Measurements from ENCODE around the gene TIAM2. TPM values are rescaled to one million over a fixed set of nuclear protein-coding genes. Genes with fewer than 3 reads are reported as not detected.

TIAM2 gene
- total RNA-seq, 1 donor from 2014 or later = 5.9 TPM

DNA sequence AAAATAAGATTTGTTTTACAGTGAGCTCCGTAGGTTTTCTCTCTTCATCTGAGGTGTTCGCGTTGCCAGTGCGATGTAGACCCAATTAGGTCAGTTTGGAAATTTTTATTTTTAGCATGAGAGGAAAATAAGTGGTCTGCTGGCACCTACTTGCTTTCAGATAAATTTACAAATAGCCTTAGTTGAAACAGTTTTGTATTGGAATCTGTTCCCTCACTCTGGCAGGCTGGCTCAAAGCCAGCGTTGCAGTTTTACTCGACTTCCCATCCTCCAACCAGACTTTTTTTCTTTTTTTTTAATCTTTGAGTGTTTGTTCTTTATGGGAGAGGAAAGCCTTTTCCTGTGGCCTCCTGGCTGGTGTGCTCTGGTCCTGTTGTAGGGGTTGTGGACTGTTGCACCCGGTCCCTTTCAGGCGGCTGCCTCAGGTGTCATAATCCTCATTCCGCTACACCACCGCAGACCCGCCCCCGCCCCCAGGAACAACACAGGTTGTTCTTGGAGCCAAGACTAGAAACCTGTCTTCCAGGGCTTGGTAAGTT lies 46.7 kb downstream of the TIAM2 start:
- H3K36me3 ChIP-seq = no peaks in the 10 kb centered on the region
- no peak overlapping the region for H3K4me3 ChIP-seq
- H3K4me1 ChIP-seq = no peaks in the 10 kb centered on the region
- intact Hi-C loops (cut with DNase I) = no loop called here
- no peak for ATAC-seq
- H3K9me3 ChIP-seq = no peaks in the 10 kb centered on the region
- H3K27me3 ChIP-seq (ENCODE audit: low read depth) = no peaks in the 10 kb centered on the region
- no peak for DNase-seq
- TF ChIP-seq, protein P1, sequence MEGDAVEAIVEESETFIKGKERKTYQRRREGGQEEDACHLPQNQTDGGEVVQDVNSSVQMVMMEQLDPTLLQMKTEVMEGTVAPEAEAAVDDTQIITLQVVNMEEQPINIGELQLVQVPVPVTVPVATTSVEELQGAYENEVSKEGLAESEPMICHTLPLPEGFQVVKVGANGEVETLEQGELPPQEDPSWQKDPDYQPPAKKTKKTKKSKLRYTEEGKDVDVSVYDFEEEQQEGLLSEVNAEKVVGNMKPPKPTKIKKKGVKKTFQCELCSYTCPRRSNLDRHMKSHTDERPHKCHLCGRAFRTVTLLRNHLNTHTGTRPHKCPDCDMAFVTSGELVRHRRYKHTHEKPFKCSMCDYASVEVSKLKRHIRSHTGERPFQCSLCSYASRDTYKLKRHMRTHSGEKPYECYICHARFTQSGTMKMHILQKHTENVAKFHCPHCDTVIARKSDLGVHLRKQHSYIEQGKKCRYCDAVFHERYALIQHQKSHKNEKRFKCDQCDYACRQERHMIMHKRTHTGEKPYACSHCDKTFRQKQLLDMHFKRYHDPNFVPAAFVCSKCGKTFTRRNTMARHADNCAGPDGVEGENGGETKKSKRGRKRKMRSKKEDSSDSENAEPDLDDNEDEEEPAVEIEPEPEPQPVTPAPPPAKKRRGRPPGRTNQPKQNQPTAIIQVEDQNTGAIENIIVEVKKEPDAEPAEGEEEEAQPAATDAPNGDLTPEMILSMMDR (IDR thresholded peaks at IDR 0.05) = no peak
- H3K27ac ChIP-seq = no peak overlapping the region

DNA sequence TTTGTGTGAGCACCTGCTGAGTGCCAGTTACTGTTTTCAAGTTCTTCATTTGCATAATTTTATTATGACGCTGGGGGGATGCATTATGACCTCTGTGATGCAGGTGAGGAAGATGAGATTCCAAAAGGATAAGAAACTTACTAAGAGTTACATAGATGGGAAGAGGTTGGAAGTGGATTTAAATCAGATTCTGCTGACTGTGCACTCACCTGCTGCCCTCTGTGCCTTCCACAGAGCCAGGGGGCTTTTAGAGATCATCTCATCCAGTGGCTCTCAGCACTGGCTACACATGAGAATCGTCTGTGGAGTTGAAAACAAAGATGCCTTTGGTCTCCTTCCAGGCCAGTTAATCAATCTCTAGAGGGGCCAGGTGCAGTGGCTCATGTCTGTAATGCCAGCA lies 47.9 kb downstream of the TIAM2 start:
- Histone ChIP-seq H3K27me3 (ENCODE audit: low read depth) (no peaks in the 10 kb centered on the region), H3K27ac (no peak overlapping the region), H3K4me3 (no peak overlapping the region), H3K4me1 (no peaks in the 10 kb centered on the region), H3K36me3 (no peaks in the 10 kb centered on the region), H3K9me3 (no peaks in the 10 kb centered on the region)
- no peak for DNase-seq
- no peak for ATAC-seq
- intact Hi-C loops (cut with DNase I) = no loop called here
- TF ChIP-seq, protein P1 (IDR thresholded peaks at IDR 0.05) = no peak

DNA sequence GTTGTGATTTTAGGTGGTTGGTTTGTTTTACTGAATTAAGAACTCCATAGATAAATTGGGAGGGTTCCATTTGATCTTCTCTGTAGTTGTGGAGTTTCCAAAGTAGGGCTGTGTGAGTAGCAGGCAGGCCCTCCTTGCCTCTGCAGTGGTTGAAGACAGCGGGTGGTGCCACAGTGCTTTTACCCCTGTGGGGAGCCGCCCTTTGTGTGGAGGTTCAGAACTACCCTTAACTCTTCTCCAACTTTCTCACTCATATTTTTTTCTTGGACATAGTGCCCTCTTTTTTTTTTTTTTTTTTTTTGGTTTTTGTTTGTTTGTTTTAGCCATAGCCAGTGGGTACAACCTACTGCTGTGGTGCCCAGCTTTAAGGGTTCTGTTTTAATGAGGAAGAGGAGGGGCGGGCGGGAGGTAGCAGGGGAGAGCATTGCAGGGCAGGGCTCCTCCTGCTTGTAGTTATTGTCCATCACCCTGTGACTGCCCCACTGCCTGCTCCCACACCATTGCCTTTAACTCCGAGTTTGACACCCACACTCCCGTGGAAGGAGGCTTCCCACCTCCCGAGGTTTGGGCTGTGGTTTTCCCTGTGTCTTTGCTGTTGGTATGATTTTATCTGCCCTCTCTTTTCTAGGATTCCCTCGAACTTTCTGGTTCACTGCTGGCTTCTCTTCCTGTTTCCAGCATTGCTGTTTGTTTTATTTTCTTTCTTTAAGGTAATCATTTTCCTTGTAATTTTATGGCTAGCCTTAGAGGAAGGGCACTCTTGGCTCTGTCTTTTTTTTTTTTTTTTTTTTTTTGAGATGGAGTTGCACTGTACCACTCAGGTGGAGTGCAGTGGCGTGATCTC lies 50.7 kb downstream of the TIAM2 start:
- Histone ChIP-seq H3K4me1 (no peaks in the 10 kb centered on the region), H3K27me3 (ENCODE audit: low read depth) (no peaks in the 10 kb centered on the region), H3K9me3 (no peaks in the 10 kb centered on the region), H3K4me3 (no peak overlapping the region), H3K36me3 (no peaks in the 10 kb centered on the region), H3K27ac (no peak overlapping the region)
- no peak for DNase-seq
- TF ChIP-seq, protein P1 (IDR thresholded peaks at IDR 0.05) = no peak
- intact Hi-C loops (cut with DNase I) = no loop called here
- no peak for ATAC-seq

DNA sequence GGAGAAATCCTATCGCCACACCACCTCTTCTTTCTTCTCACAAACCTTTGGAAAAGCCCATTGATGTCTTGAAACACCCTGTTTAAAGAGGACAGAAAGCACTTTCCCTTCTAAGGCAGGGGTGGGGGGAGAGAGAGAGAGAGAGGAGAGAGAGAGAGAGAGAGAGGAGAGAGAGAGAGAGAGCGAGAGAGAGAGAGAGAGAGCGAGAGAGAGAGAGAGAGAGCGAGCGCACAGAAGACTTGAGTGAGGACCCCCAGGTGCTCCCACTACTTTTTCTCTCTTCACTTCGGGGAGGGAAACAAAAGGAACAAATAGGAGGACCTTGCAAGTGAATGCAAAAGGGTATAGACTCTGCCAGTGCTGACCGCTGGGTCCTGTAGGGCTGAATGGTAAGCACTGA lies 52.4 kb downstream of the TIAM2 start:
- H3K36me3 ChIP-seq = no peaks in the 10 kb centered on the region
- no peak for ATAC-seq
- no peak for DNase-seq
- intact Hi-C loops (cut with DNase I) = no loop called here
- no peak overlapping the region for H3K27ac ChIP-seq
- H3K27me3 ChIP-seq (ENCODE audit: low read depth) = no peaks in the 10 kb centered on the region
- TF ChIP-seq, protein P1 (IDR thresholded peaks at IDR 0.05) = no peak
- H3K4me1 ChIP-seq = no peaks in the 10 kb centered on the region
- no peaks in the 10 kb centered on the region for H3K9me3 ChIP-seq
- H3K4me3 ChIP-seq = no peak overlapping the region

DNA sequence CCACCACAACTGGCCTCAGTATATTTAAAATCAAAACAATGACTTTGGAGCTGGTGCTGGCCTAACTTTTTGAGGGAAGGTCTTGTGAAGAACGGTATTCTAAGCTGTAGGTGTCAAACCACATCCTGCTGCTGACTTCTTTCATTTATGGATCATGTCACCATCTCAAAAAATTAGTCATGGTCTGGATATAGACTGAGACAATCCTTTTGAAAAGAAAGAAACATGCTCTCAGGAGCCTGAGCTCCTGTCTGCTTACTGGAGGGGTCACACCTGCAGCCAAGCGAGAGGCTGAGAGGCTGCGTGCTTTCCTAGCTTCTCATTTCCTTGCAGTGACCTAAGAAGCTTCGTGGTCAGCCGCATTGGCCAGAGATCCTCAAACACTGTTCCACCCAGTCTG lies 55.2 kb downstream of the TIAM2 start:
- Histone ChIP-seq H3K4me1 (no peaks in the 10 kb centered on the region), H3K36me3 (no peaks in the 10 kb centered on the region), H3K27ac (no peak overlapping the region), H3K27me3 (ENCODE audit: low read depth) (no peaks in the 10 kb centered on the region), H3K4me3 (no peak overlapping the region), H3K9me3 (no peaks in the 10 kb centered on the region)
- ATAC-seq = no peak
- TF ChIP-seq, protein P1 (IDR thresholded peaks at IDR 0.05) = no peak
- intact Hi-C loops (cut with DNase I) = no loop called here
- no peak for DNase-seq

Measured in lower lobe of right lung (tissue), 2 donors.